Activated CD4-positive, alpha-beta T cell treated with anti-CD3 and anti-CD28 coated beads, Interleukin-2, amount 50 U/mL, for 48 hours (primary cell): Measurements from ENCODE around the gene NHERF2.

Experiments used
- DNase-seq, 2 experiments: peaks; one replicate each; pipeline ENCODE4 v3.0.0-alpha.2; 2020

NHERF2 gene

GRCh38 chr16:2063861-2064260 lies 37.2 kb downstream of the NHERF2 start:
- no peak for DNase-seq

GRCh38 chr16:2064368-2064945 lies 37.8 kb downstream of the NHERF2 start:
- DNase-seq, result no peak

- DNase-seq, result no peak
Observed at GRCh38 chr16:2066139-2066538, 39.4 kb downstream of the NHERF2 start.

DNA sequence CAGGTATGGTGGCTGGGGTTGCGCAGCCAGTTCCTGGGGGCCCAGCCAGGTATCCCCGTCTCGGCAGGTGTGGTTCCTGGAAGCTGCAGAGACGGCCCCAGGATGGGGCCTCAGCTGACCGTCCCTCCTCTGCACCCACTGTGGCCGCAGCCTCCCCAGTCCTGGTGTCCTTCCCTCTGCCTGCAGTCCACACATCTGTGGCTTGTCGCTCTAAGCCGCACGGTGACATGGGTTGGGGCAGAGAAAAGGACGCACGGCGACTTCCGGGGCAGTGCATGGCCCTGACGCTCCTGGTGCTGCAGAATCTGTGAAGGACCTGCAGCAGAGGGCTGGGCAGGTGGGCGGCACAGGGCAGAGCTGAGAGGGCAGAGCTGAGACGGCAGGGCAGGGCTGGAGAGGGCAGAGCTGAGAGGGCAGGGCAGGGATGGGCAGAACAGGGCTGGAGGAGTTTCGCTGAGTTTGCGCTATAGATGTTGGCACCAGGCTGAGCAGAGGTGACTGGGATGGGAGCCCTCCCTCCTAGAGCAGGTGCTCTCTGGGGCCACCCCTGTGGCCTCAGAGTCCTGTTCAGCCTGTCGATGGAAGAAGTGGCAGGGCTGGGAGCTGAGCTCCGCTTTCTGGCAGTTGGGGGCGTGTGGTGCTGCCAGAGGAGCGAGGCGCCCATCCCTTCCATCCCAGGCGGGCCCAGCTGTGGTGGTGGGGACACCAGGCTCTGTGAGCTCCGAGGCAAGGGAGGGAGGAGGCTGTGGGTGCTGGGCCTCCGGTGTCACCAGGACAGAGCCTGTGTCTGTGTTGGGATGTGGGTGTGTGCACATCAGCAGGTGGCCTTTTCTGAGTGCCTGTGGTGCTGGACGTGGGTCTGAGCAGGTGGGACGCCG lies 44.1 kb downstream of the NHERF2 start:
- no peak for DNase-seq

- DNase-seq, result no peak
Observed at GRCh38 chr16:2071454-2072202, 44.9 kb downstream of the NHERF2 start.

DNA sequence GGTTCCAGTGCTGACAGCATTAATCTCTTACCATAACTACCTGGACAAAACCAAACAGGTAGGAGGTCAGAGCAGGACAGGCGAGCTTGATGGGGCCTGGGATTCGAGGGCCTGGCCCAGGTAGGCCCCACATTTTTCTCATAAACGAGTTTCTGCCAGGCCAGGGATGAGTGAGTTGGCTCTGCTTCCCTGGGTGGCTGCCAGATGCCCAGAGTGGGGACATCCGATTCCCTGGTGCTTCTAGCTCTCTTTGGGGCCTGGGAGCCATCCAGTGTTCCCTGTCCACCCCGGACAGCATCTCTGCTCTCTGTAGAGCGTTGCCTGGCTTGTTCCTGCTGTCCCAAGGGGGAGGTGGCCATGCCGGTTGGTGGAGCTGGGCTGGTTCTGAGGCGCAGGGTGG lies 46.2 kb downstream of the NHERF2 start:
- DNase-seq, result no peak

GRCh38 chr16:2074071-2074470 lies 47.4 kb downstream of the NHERF2 start:
- DNase-seq, result no peak

GRCh38 chr16:2075631-2076030 lies 48.9 kb downstream of the NHERF2 start:
- no peak for DNase-seq

DNA sequence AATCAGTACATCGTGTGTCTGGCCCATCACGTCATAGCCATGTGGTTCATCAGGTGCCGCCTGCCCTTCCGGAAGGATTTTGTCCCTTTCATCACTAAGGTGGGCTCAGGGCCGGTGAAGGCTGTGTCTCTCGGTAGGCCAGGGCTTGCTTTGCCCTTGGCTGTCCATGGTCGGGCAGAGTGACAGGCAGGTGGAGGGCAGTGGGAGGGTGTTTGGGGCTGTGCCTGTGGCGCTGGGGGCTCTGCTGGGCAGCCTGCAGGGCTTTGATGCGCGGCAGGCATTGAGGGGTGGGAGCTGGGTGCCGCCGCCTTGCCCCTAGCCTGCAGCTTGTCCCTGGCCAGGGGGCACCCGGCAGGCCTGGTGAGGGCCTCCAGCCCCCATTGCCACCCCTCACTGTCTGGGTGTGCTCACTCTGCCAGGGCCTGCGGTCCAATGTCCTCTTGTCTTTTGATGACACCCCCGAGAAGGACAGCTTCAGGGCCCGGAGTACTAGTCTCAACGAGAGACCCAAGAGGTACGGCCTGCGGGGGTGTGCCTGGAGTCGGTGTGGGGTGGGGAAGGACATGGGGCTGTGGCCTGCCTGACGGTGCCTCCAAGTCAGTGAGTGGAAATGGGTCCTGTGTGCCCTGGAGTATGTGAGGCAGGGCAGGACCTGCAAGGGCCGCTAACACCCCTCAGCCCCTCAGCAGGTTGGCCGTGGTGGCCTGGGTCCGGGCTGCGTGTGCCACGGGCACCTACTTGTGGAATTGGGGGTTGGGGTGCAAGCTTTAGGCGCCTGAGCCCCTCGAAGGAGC lies 49.6 kb downstream of the NHERF2 start:
- no peak for DNase-seq

DNA sequence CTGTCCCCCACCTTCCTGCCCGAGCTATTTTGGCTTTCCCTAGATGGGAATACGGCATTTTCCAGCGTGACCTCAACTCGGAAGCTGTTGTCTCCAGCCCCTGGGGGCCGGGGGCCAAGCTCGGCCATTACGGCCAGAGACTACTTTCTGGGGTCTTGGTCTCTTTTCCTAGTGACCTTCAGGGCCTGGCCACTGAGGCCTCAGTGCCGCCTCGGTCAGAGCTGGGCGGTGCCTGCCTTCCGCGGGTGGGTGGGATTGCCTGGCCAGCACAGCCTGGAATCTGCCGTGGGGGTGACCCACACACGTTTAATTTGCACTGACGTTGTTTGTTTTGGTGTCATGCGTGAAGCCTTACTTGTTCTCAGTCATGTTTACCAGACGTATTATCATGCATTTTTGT lies 50.3 kb downstream of the NHERF2 start:
- DNase-seq, result no peak

- no peak for DNase-seq
Observed at GRCh38 chr16:2077696-2078095, 51.0 kb downstream of the NHERF2 start.

DNA sequence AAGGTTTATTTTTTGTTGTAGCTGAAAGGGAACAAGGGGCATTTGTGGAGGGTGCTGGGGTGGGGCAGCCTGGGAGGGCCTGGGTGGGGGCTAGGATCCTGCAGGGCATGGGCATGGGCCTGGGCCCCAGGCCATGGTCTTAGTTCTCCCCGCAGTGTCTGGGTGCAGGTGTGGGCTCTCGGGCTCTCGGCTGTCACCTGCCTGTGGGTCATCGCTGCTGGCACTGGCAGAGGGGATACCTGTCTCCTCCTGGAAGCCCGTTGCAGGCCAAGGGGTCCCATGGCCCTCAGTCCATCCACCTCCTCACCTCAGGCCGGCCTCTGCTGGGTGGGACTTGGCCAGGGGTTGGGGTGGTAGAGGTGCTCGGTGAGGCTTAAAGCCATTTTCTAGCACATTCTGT lies 51.4 kb downstream of the NHERF2 start:
- no peak for DNase-seq

GRCh38 chr16:2078691-2079090 lies 52.0 kb downstream of the NHERF2 start:
- DNase-seq, result no peak

GRCh38 chr16:2079311-2079800 lies 52.7 kb downstream of the NHERF2 start:
- DNase-seq, result no peak

DNA sequence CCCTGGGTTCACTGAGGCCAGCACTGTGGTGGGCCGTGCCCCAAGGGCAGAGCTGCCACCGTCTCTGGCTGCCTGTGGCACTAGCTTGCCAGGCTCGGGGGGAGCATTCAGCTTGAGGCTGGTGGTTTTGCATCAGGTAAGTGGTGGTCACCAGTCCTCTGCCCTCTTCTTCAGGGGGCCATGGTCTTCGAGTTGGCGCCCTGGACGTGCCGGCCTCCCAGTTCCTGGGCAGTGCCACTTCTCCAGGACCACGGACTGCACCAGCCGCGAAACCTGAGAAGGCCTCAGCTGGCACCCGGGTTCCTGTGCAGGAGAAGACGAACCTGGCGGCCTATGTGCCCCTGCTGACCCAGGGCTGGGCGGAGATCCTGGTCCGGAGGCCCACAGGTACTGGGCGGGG lies 53.3 kb downstream of the NHERF2 start:
- no peak for DNase-seq

DNA sequence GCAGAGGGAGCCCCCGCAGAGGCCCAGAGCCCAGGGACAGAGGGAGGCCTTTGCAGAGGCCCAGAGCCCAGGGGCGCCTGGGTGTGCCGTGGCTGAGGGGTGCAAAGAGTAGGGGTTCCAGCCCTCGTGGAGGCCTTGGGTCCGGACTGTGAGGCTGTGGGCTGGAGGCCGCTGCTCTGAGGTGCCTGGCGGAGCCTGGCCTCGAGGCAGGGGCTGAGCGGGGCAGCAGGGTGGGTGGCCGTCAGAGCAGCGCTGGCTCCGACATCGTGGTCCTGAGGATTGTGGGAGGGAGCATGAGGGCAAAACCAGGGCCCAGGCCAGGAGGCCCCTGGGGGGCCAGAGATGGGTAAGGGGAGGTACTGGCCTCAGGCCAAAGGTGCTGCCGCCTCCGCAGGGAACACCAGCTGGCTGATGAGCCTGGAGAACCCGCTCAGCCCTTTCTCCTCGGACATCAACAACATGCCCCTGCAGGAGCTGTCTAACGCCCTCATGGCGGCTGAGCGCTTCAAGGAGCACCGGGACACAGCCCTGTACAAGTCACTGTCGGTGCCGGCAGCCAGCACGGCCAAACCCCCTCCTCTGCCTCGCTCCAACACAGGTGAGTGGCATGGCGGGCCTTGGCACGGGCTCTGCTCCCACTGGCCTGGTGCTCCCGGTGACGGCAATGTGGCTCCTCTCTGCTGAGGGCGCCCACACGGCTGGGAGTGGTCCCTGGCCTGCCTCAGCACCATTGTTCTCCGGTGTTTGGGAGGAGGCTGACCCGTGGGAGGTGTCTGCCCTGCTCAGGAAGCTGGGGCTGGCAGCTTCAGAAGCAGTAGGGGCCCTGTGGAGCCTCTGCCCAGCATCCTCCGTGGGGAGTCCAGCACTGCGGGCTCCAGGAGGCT lies 54.7 kb downstream of the NHERF2 start:
- DNase-seq, result no peak

DNA sequence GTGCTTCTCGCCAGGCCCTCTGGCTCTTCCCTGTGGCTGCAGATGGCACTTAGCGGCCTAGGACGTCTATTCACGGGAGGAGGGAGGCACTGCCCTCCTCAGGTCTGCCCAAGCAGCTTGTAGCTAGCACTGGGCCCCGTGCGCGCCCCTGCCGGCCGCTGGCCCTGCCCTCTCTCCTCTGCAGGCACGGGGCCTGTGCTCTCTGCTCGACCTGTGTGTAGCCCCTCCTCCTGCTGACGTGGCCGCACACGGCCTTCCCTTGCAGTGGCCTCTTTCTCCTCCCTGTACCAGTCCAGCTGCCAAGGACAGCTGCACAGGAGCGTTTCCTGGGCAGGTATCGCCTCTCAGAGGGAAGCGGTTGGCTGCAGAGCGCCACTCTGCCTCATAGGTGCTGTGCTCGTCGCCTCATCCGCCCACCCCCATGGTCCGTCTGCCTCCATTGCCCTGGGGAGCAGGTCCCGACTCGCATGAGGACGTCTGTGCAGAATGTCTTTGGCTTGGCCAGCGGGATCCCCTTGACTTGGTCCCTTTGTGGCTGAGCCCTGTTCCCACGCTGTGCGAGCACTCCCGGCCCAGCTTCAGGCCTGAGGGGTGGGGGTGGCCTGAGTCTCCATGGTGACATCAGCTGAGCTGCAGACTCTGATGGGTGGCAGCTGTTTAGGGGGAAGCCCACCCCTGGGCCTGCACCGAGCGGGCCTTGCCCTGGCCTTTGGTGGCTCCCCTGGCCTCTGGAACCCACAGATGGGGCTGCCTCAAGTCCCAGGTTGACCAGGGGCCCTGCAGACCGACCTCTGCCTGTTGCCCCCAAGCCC lies 55.7 kb downstream of the NHERF2 start:
- DNase-seq, result no peak

GRCh38 chr16:2082983-2083364 lies 56.3 kb downstream of the NHERF2 start:
- DNase-seq, result no peak

GRCh38 chr16:2083409-2083808 lies 56.7 kb downstream of the NHERF2 start:
- no peak for DNase-seq

DNA sequence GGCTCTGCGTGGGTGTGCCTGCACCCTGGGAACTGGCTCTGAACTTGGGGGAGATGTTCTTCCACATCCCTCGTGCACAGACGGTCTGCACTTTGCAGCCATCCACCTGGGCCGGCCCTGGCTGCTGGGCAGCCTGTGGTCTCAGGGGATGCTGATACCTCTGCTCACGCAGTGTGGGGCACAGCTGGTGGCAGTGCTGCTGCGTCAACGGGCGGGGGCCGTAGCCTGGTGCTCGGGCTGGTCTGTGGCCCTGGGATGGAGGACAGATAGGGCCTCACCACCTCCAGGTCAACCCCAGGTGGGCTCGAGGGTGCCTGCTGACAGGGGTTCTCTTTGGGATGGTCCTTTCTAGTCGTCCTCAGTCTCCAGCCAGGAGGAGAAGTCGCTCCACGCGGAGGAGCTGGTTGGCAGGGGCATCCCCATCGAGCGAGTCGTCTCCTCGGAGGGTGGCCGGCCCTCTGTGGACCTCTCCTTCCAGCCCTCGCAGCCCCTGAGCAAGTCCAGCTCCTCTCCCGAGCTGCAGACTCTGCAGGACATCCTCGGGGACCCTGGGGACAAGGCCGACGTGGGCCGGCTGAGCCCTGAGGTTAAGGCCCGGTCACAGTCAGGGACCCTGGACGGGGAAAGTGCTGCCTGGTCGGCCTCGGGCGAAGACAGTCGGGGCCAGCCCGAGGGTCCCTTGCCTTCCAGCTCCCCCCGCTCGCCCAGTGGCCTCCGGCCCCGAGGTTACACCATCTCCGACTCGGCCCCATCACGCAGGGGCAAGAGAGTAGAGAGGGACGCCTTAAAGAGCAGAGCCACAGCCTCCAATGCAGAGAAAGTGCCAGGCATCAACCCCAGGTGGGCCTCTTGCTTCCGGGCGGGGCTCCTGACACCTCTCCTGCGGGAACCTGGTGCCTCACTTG lies 57.4 kb downstream of the NHERF2 start:
- DNase-seq, result no peak
